ENCODE results near the gene DNAH7. TPM values are rescaled to one million over a fixed set of nuclear protein-coding genes. Genes with fewer than 3 reads are reported as not detected.

The DNAH7 gene
- total and polyA plus RNA-seq, 2 of the 4 experiments (the other 2 are of a cell fraction) = 0.22 to 0.36 TPM

DNA sequence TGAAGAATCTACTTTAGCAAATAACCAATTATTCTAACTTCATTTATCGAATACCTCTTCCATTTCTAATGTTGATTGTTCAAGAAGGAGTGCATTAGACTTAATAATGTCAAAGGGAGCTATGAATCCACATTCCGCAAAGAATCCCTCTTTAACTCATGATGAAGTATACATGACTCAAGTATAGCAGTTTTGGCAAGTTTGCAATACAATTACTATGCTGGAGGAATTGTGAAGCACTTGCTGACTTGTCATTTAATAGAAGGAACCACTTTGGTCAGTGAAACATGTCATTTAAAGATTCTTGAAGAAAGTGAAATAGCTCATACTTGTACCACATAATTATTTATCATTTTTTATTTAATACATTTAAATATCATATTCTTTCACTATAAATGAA, 286.5 kb downstream of the DNAH7 start:
- no peak overlapping the region for H2BK120ac ChIP-seq (ENCODE audit: low read depth, low read length)
- H3K9me3 ChIP-seq (ENCODE audit: control insufficient read depth, insufficient read depth, low read length) = no peaks in the 10 kb centered on the region
- no peak overlapping the region for H3K4me2 ChIP-seq (ENCODE audit: low read depth, low read length)
- H3K4me3 ChIP-seq (ENCODE audit: insufficient read depth, low read depth, low read length) = no peak overlapping the region
- H3K23ac ChIP-seq (ENCODE audit: low read depth, low read length) = no peak overlapping the region
- dilution Hi-C loops (cut with HindIII; ENCODE audit: low sequenced_read_pairs, unreplicated experiment) = no loop called here
- no CpG with 5 or more reads among the region's 2 CpGs for WGBS, 2 experiments (ENCODE audit: extremely low coverage in 2 of 2, insufficient read length in 1 of 2)
- no peak overlapping the region for H2AK5ac ChIP-seq (ENCODE audit: low read depth, low read length)
- no peak overlapping the region for H3K56ac ChIP-seq (ENCODE audit: extremely low read depth, insufficient read depth, low read length)
- H4K91ac ChIP-seq (ENCODE audit: insufficient read depth, low read depth, low read length) = no peak overlapping the region
- DNase-seq = peak; percentile 48
- no peak overlapping the region for H3K4ac ChIP-seq (ENCODE audit: low read depth, low read length)
- H3K18ac ChIP-seq (ENCODE audit: low read depth, low read length) = no peak overlapping the region
- H3K27me3 ChIP-seq (ENCODE audit: control insufficient read depth, insufficient read depth, low read length) = no peaks in the 10 kb centered on the region
- no peaks in the 10 kb centered on the region for H4K20me1 ChIP-seq (ENCODE audit: insufficient read depth, low read length)
- no peak overlapping the region for H2BK15ac ChIP-seq (ENCODE audit: low read depth, low read length)
- TF ChIP-seq CEBPB (IDR thresholded peaks at IDR 0.05; ENCODE audit: low read depth, low read length) (no peak), RFX5 (IDR thresholded peaks at IDR 0.05; ENCODE audit: low read depth, low read length) (no peak)
- H4K5ac ChIP-seq (ENCODE audit: low read depth, low read length) = no peak overlapping the region
- no peaks in the 10 kb centered on the region for H3K4me1 ChIP-seq (ENCODE audit: control insufficient read depth, insufficient read depth, low read length)
- no peak overlapping the region for H3K14ac ChIP-seq (replicated peaks; ENCODE audit: low read depth, low read length)
- H3K36me3 ChIP-seq (ENCODE audit: control insufficient read depth, insufficient read depth, low read length) = no peaks in the 10 kb centered on the region
- BruUV-seq (replicated peaks) = no TSS peak
- H4K8ac ChIP-seq (ENCODE audit: low read depth in 2 of 2, low read length in 2 of 2) = no peak overlapping the region
- H2BK5ac ChIP-seq (ENCODE audit: low read depth, low read length, poor library complexity, severe bottlenecking) = no peak overlapping the region
- in situ Hi-C loops (cut with MboI; ENCODE audit: low sequenced_read_pairs) = no loop called here
- intact Hi-C loops (cut with micrococcal nuclease) = no loop called here
- no peak overlapping the region for H3K9ac ChIP-seq (ENCODE audit: low read depth, low read length)
- no peak for ATAC-seq (ENCODE audit: low read depth)
- POLR2A ChIA-PET (ENCODE audit: unreplicated experiment) = no interaction called here
- H2AFZ ChIP-seq (replicated peaks; ENCODE audit: low read length, poor library complexity) = no peak overlapping the region
- H2BK20ac ChIP-seq (ENCODE audit: low read depth, low read length) = no peak overlapping the region
- CTCF ChIA-PET = no interaction called here
- no peak overlapping the region for H3K27ac ChIP-seq (ENCODE audit: insufficient read depth, low read length)
- no peak overlapping the region for H2AK9ac ChIP-seq (replicated peaks; ENCODE audit: low read depth, low read length, poor library complexity)
- no peaks in the 10 kb centered on the region for H3K9me1 ChIP-seq (ENCODE audit: insufficient read depth, low read length)
- no peaks in the 10 kb centered on the region for H3K79me1 ChIP-seq (ENCODE audit: low read depth in 1 of 2, low read length in 2 of 2)

Measured in IMR-90 (cell line).